ENCODE results near the gene RYR1. TPM values are rescaled to one million over a fixed set of nuclear protein-coding genes. Genes with fewer than 3 reads are reported as not detected.

Gene RYR1
- total RNA-seq, 1 donor from 2014 or later: 0.65 TPM

- DNase-seq (ENCODE audit: low spot score, unreplicated experiment): no peak
- Mint-ChIP-seq H3K27me3 (peaks cover 14% of the 10 kb centered on the region), H3K4me1 (ENCODE audit: low read depth) (no peaks in the 10 kb centered on the region), H3K9me3 (ENCODE audit: low read depth) (peaks cover 9% of the 10 kb centered on the region), H3K4me3 (ENCODE audit: low read depth) (no peak overlapping the region), H3K27ac (no peak overlapping the region), H3K36me3 (ENCODE audit: insufficient read depth) (no peaks in the 10 kb centered on the region)
- TF ChIP-seq CTCF (IDR thresholded peaks at IDR 0.05; ENCODE audit: unreplicated experiment): no peak
Observed at GRCh38 chr19:38485541-38486285, 52.2 kb downstream of the RYR1 start.

- H3K27me3 Mint-ChIP-seq: peaks cover 14% of the 10 kb centered on the region
- H3K4me3 Mint-ChIP-seq (ENCODE audit: low read depth): no peak overlapping the region
- no peak for DNase-seq (ENCODE audit: low spot score, unreplicated experiment)
- H3K27ac Mint-ChIP-seq: no peak overlapping the region
- peaks cover 12% of the 10 kb centered on the region for H3K9me3 Mint-ChIP-seq (ENCODE audit: low read depth)
- no peak for TF ChIP-seq CTCF (IDR thresholded peaks at IDR 0.05; ENCODE audit: unreplicated experiment)
- no peaks in the 10 kb centered on the region for H3K4me1 Mint-ChIP-seq (ENCODE audit: low read depth)
- no peaks in the 10 kb centered on the region for H3K36me3 Mint-ChIP-seq (ENCODE audit: insufficient read depth)
Observed at GRCh38 chr19:38486731-38487336, 53.3 kb downstream of the RYR1 start.

GRCh38 chr19:38488096-38488495 lies 54.6 kb downstream of the RYR1 start:
- DNase-seq (ENCODE audit: low spot score, unreplicated experiment): no peak
- no peaks in the 10 kb centered on the region for H3K36me3 Mint-ChIP-seq (ENCODE audit: insufficient read depth)
- no peak overlapping the region for H3K27ac Mint-ChIP-seq
- no peak for TF ChIP-seq CTCF (IDR thresholded peaks at IDR 0.05; ENCODE audit: unreplicated experiment)
- no peaks in the 10 kb centered on the region for H3K4me1 Mint-ChIP-seq (ENCODE audit: low read depth)
- peaks cover 12% of the 10 kb centered on the region for H3K9me3 Mint-ChIP-seq (ENCODE audit: low read depth)
- no peak overlapping the region for H3K4me3 Mint-ChIP-seq (ENCODE audit: low read depth)
- H3K27me3 Mint-ChIP-seq: peaks cover 16% of the 10 kb centered on the region

GRCh38 chr19:38488776-38489481 lies 55.4 kb downstream of the RYR1 start:
- Mint-ChIP-seq H3K4me1 (ENCODE audit: low read depth) (no peaks in the 10 kb centered on the region), H3K27me3 (peaks cover 16% of the 10 kb centered on the region), H3K9me3 (ENCODE audit: low read depth) (peaks cover 12% of the 10 kb centered on the region), H3K27ac (no peak overlapping the region), H3K4me3 (ENCODE audit: low read depth) (no peak overlapping the region), H3K36me3 (ENCODE audit: insufficient read depth) (no peaks in the 10 kb centered on the region)
- DNase-seq (ENCODE audit: low spot score, unreplicated experiment): no peak
- TF ChIP-seq CTCF (IDR thresholded peaks at IDR 0.05; ENCODE audit: unreplicated experiment): no peak

GRCh38 chr19:38490861-38491260 lies 57.4 kb downstream of the RYR1 start:
- no peak for TF ChIP-seq CTCF (IDR thresholded peaks at IDR 0.05; ENCODE audit: unreplicated experiment)
- no peak for DNase-seq (ENCODE audit: low spot score, unreplicated experiment)
- no peaks in the 10 kb centered on the region for H3K4me1 Mint-ChIP-seq (ENCODE audit: low read depth)
- peaks cover 12% of the 10 kb centered on the region for H3K9me3 Mint-ChIP-seq (ENCODE audit: low read depth)
- no peak overlapping the region for H3K27ac Mint-ChIP-seq
- no peak overlapping the region for H3K4me3 Mint-ChIP-seq (ENCODE audit: low read depth)
- H3K27me3 Mint-ChIP-seq: peaks cover 16% of the 10 kb centered on the region
- no peaks in the 10 kb centered on the region for H3K36me3 Mint-ChIP-seq (ENCODE audit: insufficient read depth)

All from progenitor cell of endocrine pancreas (in vitro differentiated cells).